CD4-positive, alpha-beta T cell treated with Interleukin-4 for 1 hour (primary cell): ENCODE measurements around the gene KCNIP4.

Experiments
- DNase-seq, 2 donors: peaks; one replicate each; pipeline ENCODE4 v3.0.0-alpha.2; 2020 to 2022

KCNIP4 gene

DNA sequence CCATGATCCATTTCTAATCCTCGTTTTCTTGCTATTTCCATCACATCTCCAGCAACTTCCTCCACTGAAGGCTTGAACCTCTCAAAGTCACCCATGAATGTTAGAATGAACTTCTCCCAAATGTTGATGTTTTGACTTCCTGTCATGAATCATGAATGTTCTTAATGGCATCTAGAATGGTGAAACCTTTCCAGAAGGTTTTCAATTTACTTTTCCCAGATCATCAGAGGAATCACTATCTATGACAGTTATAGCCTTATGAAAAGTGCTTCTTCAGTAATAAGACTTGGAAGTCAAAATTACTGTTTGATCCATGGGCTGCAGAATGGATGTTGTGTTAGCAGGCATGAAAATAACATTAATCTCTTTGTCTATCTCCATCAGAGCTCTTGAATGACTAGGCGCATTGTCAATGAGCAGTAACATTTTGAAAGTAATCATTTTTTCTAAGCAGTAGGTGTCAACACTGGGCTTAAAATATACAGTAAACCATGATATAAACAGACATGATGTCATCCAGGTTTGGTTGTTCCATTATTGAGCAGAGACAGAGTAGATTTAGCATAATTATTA is 268.2 kb downstream of the KCNIP4 start:
- DNase-seq: no peak

DNA sequence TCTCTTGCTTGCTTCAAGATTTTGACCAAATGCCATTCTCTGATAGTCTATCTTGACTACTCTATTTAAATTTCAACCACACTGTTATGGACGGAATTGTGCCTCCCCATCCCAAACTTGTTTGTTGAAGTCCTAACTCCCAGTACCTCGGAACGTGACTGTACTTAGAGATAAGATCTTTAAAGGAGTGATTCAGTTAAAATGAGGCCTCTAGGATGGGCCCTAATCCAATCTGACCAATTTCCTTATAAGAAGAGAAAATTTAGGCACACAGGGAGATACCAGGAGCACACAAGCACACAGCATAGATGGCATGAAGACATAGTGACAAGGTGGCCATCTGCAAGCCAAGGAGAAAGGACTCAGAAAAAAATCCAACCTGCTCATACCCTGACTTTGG is 269.9 kb downstream of the KCNIP4 start:
- no peak for DNase-seq

- no peak for DNase-seq
Measured at GRCh38 chr4:21677173-21677572, 271.4 kb downstream of the KCNIP4 start.

GRCh38 chr4:21664355-21664754 is 284.2 kb downstream of the KCNIP4 start:
- no peak for DNase-seq

- no peak for DNase-seq
Measured at GRCh38 chr4:21656832-21657231, 291.7 kb downstream of the KCNIP4 start.

DNA sequence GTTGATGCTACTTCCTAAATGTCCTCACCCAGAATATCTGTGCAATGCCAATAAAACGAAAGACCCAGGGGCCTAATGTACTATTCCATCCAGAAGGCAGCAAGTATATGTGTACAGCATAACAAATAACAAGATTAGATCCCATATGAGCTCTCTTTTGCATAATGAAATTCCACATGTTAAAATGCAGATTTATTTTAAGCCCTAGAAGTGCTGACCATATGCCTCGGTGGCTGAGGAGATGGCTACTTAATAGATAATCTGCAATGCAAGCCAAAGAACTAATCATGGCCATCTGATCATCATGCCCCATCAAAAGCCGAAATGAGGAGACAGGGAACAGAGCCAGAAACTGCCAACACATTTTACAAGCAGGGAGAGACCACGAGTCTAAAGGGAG is 293.5 kb downstream of the KCNIP4 start:
- no peak for DNase-seq

- DNase-seq: no peak
Measured at GRCh38 chr4:21652508-21653231, 295.9 kb downstream of the KCNIP4 start.

GRCh38 chr4:21649391-21650090 is 299.0 kb downstream of the KCNIP4 start:
- DNase-seq: no peak

GRCh38 chr4:21645776-21646175 is 302.8 kb downstream of the KCNIP4 start:
- no peak for DNase-seq

DNA sequence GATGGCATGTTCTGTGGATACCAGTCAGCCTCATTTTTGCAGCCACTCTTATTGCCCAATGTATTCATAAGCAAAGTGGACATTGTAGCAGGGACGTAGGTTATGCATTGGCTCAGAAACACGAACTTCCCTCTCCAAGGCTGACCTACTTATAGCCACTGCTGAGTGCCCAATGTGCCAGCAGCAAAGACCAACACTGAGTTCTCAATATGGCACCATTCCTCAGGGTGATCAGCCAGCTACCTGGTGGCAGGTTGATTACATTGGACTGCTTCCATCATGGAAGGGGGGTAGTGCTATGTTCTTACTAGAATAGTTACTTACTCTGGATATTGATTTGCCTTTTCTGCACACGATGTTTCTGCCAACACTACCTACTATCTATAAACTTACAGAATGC is 306.9 kb downstream of the KCNIP4 start:
- no peak for DNase-seq

GRCh38 chr4:21638171-21638725 is 310.3 kb downstream of the KCNIP4 start:
- DNase-seq: no peak

- DNase-seq: no peak
Measured at GRCh38 chr4:21628916-21629610, 319.5 kb downstream of the KCNIP4 start.

GRCh38 chr4:21628116-21628670 is 320.4 kb downstream of the KCNIP4 start:
- DNase-seq: no peak

- DNase-seq: no peak
Measured at GRCh38 chr4:21625447-21625846, 323.1 kb downstream of the KCNIP4 start.

DNA sequence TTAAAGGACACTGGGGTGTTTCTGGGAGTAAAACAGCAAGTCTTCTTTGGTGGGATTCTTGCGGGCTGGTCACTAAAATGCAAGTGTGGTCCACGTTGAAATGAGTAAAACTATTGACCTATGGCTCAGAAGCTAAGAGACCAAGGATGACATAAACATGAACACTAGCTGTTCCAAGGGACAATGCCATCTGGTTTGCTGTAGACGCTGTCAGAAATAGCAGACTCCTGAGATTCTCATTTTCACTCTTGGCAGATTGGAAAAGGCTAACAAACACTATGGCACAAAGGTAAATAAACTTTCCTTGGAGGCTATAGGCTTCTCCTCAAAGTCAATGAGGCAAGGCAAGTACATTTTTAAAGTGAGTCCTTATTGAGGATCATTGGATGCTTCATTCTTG is 343.6 kb downstream of the KCNIP4 start:
- DNase-seq: no peak

- DNase-seq: no peak
Measured at GRCh38 chr4:21596521-21596920, 352.1 kb downstream of the KCNIP4 start.

- DNase-seq: no peak
Measured at GRCh38 chr4:21593671-21594001, 354.9 kb downstream of the KCNIP4 start.

GRCh38 chr4:21592970-21593670 is 355.5 kb downstream of the KCNIP4 start:
- DNase-seq: no peak

- no peak for DNase-seq
Measured at GRCh38 chr4:21577056-21577455, 371.5 kb downstream of the KCNIP4 start.

DNA sequence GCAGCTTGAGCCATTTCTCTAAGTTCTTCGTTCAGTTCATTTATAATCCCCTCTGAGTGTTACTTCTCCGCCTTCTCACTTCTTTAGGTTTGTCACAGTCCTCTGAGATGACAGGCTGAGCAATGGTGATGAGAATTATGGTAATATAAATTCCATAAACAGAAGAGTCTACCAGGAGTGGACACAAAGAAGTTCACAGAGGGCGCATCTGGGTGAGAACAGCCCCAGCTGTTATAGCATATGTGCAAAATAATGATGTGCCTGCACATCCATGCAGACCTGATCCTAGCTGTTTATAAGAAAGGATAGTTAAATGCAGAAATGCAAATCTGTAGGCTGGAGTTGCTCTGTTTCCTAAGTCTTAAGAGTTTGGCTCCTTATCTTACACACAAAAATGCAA is 377.5 kb downstream of the KCNIP4 start:
- DNase-seq: no peak

DNA sequence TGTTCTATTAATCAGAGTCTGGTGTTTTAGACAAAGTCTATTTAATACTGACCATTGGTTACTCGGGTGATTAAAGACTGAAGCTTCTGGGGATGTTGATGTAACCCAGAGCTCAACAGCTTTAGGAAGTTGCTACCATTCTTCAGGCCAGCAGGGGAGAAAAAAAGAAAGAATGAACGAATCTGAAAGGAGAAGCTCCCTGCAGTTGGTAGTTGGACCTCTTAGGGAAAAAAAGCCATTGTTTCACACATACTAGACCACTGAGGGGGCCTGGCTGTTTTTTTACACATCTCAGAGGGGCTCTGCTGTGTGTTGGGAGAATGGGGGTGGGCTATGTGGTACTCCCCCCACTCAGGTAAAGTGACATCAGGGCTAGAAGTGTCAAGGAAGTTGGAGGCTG is 378.9 kb downstream of the KCNIP4 start:
- no peak for DNase-seq

- no peak for DNase-seq
Measured at GRCh38 chr4:21555083-21555482, 393.5 kb downstream of the KCNIP4 start.

DNA sequence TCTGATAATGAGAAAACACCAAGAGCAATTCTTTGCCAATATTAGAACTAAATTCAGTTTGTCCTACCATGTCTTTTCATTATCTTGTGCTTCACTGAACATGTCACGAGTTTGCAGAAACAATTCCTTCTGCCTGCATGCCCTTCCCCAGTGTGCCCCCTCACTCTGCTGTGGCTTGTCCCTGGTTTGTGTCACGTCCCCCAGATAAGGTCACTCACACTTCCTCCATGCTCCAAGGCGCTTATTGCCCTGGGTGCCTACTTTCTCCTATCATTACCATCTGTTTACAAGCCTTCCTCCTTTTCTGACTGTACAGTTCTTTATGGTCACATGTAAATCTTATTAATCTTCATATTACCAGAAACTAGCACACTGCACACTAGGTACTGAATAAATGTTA is 394.1 kb downstream of the KCNIP4 start:
- no peak for DNase-seq
